Measurements from ENCODE around the gene INSM1.

DNA sequence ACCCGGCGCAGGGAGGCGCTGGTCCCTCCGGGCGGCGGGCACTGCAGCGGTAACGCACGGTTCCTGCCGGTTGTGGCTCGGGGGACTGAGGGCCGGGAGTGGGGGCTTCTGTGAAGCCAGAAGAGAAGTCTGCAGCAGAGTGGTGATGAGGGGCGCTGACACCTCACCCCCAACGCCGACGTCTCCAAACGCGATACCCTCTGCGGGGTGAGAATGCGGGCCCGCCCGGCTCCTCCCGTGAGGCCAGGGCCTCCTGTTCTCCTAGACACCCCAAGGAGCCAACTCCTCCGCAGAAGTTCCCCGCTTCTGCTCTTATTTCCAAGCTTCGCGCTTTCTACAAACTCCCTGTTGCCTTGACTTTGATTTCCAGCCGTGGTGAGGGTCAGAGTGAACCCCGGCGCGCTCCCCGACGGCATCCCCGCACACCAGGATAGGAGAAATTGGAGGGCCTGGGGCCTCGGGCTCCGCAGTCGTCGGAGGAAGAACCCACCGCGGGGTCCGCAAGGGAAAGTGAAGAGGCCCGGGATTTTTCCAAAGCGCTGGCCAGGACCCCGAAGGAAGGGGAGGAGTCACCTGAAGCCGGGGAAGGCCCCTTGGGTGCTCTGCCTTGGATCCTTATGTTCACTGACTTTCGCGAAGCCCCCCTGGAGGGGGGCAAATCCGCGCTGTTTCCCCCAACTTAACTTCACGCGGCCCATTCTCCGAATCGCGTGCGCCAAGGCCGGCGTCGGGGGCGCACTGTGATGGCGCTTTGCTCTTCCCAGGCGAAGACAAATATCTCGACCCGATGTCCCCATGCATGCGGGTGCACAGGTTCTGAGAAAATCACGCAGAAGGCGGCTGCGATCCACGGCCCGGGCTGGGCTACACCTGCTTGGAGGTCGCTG lies 3.1 kb upstream of the INSM1 start:
- TF ChIP-seq, protein P1, sequence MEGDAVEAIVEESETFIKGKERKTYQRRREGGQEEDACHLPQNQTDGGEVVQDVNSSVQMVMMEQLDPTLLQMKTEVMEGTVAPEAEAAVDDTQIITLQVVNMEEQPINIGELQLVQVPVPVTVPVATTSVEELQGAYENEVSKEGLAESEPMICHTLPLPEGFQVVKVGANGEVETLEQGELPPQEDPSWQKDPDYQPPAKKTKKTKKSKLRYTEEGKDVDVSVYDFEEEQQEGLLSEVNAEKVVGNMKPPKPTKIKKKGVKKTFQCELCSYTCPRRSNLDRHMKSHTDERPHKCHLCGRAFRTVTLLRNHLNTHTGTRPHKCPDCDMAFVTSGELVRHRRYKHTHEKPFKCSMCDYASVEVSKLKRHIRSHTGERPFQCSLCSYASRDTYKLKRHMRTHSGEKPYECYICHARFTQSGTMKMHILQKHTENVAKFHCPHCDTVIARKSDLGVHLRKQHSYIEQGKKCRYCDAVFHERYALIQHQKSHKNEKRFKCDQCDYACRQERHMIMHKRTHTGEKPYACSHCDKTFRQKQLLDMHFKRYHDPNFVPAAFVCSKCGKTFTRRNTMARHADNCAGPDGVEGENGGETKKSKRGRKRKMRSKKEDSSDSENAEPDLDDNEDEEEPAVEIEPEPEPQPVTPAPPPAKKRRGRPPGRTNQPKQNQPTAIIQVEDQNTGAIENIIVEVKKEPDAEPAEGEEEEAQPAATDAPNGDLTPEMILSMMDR (conservative IDR thresholded peaks at IDR 0.05) = no peak
- no peak for TF ChIP-seq ZFX (IDR thresholded peaks at IDR 0.05)
